SK-N-SH treated with all-trans-retinoic acid at 6 μM for 48 hours (cell line): ENCODE results near the gene SLC25A22.

Experiments
- ARNTL ChIP-seq: fragments of 450-650 bp; formaldehyde crosslinking; IDR thresholded peaks from 2 replicates; pipeline ENCODE4 v1.5.0; 2020; ENCODE audit warnings: low read depth, mild to moderate bottlenecking, moderate library complexity, borderline replicate concordance
- ESRRG ChIP-seq: fragments of 250-450 bp; sonication (Bioruptor Pico); IDR thresholded peaks from 2 replicates; pipeline ENCODE4 v1.6.1; 2021; ENCODE audit warnings: mild to moderate bottlenecking
- GLIS3 ChIP-seq: fragments of 250-450 bp; sonication (Bioruptor Pico); IDR thresholded peaks from 2 replicates; pipeline ENCODE4 v1.5.0; 2020; ENCODE audit warnings: mild to moderate bottlenecking, moderate library complexity
- OSR1 ChIP-seq: fragments of 250-450 bp; sonication (Bioruptor Pico); IDR thresholded peaks from 2 replicates; pipeline ENCODE4 v1.8.0; 2022; ENCODE audit warnings: moderate library complexity, mild to moderate bottlenecking, inconsistent platforms
- PATZ1 ChIP-seq: fragments of 250-450 bp; sonication (Bioruptor Pico); IDR thresholded peaks from 2 replicates; pipeline ENCODE4 v1.8.0; 2020; ENCODE audit warnings: mild to moderate bottlenecking, moderate library complexity, borderline replicate concordance
- RARB ChIP-seq: fragments of 250-450 bp; sonication (Bioruptor Pico); IDR thresholded peaks from 2 replicates; pipeline ENCODE4 v1.8.0; 2021; ENCODE audit warnings: mild to moderate bottlenecking, moderate library complexity
- TSHZ2 ChIP-seq: fragments of 250-450 bp; sonication (Bioruptor Pico); IDR thresholded peaks from 2 replicates; pipeline ENCODE4 v1.5.0; 2020; ENCODE audit warnings: mild to moderate bottlenecking, moderate library complexity
- ZC3H10 ChIP-seq: fragments of 250-450 bp; sonication (Bioruptor Pico); IDR thresholded peaks from 2 replicates; pipeline ENCODE4 v1.5.1; 2021; ENCODE audit warnings: mild to moderate bottlenecking, moderate library complexity
- ZFP3 ChIP-seq: fragments of 250-450 bp; sonication (Bioruptor Pico); IDR thresholded peaks from 2 replicates; pipeline ENCODE4 v1.5.0; 2020; ENCODE audit warnings: mild to moderate bottlenecking, moderate library complexity
- ZNF70 ChIP-seq: fragments of 450-650 bp; formaldehyde crosslinking; IDR thresholded peaks from 2 replicates; pipeline ENCODE4 v1.5.0; 2020; ENCODE audit warnings: mild to moderate bottlenecking, moderate library complexity

- no peak for TF ChIP-seq ZFP3 (CRISPR knock-in tag)
- no peak for TF ChIP-seq GLIS3 (CRISPR knock-in tag)
- no peak for TF ChIP-seq ZC3H10 (CRISPR knock-in tag)
- no peak for TF ChIP-seq ESRRG (CRISPR knock-in tag)
- TF ChIP-seq ZNF70 (CRISPR knock-in tag), result no peak
- TF ChIP-seq PATZ1 (CRISPR knock-in tag), result no peak
- no peak for TF ChIP-seq ARNTL (CRISPR knock-in tag)
- no peak for TF ChIP-seq OSR1 (CRISPR knock-in tag)
- no peak for TF ChIP-seq TSHZ2
- no peak for TF ChIP-seq RARB (CRISPR knock-in tag)
Measured at GRCh38 chr11:793556-793955, 4.5 kb downstream of the SLC25A22 start.
